Measurements from ENCODE around the gene ARNT2.

The ARNT2 gene

GRCh38 chr15:80474224-80475215 is 70.3 kb downstream of the ARNT2 start:
- in situ Hi-C loops (cut with MboI; ENCODE audit: low pct_unique_long_range_greater_than_20kb, low sequenced_read_pairs, unreplicated experiment) = no loop called here
- no peak for TF ChIP-seq CTCF (IDR thresholded peaks at IDR 0.05; ENCODE audit: extremely low read depth, insufficient read depth, missing control alignments)
- DNase-seq (ENCODE audit: low spot score) = no peak

- no peak for DNase-seq (ENCODE audit: low spot score)
- no peak for TF ChIP-seq CTCF (IDR thresholded peaks at IDR 0.05; ENCODE audit: extremely low read depth, insufficient read depth, missing control alignments)
- in situ Hi-C loops (cut with MboI; ENCODE audit: low pct_unique_long_range_greater_than_20kb, low sequenced_read_pairs, unreplicated experiment) = no loop called here
Observed at GRCh38 chr15:80475572-80475971, 71.4 kb downstream of the ARNT2 start.

DNA sequence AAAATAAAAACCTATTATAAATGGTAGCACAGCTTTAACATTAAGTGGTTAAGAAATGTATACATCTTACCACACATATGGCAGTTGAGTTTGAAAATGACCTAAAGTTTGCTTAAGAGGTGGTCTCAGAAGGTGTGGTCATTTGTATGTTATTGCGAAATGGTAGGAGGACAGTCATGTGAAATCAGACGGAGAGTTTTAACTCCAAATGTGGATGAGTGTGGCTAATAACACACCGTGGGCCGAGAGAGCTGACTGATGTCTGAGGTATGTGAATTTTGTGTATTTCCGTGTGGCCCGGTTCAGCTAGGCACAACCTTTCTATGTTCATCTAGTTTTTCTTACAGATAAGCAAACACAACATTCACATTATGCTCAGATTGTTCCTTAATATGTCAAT is 71.9 kb downstream of the ARNT2 start:
- DNase-seq (ENCODE audit: low spot score) = no peak
- in situ Hi-C loops (cut with MboI; ENCODE audit: low pct_unique_long_range_greater_than_20kb, low sequenced_read_pairs, unreplicated experiment) = no loop called here
- TF ChIP-seq CTCF (IDR thresholded peaks at IDR 0.05; ENCODE audit: extremely low read depth, insufficient read depth, missing control alignments) = no peak

- in situ Hi-C loops (cut with MboI; ENCODE audit: low pct_unique_long_range_greater_than_20kb, low sequenced_read_pairs, unreplicated experiment) = no loop called here
- no peak for TF ChIP-seq CTCF (IDR thresholded peaks at IDR 0.05; ENCODE audit: extremely low read depth, insufficient read depth, missing control alignments)
Observed at GRCh38 chr15:80478075-80478474, 73.9 kb downstream of the ARNT2 start.

GRCh38 chr15:80479191-80479590 is 75.0 kb downstream of the ARNT2 start:
- TF ChIP-seq CTCF (IDR thresholded peaks at IDR 0.05; ENCODE audit: extremely low read depth, insufficient read depth, missing control alignments) = no peak
- DNase-seq (ENCODE audit: low spot score) = no peak
- in situ Hi-C loops (cut with MboI; ENCODE audit: low pct_unique_long_range_greater_than_20kb, low sequenced_read_pairs, unreplicated experiment) = no loop called here

More at GRCh38 chr15:80478075-80478474, 73.9 kb downstream of the ARNT2 start:
- DNase-seq (ENCODE audit: low spot score) = no peak

GRCh38 chr15:80480171-80480811 is 76.1 kb downstream of the ARNT2 start:
- TF ChIP-seq CTCF (IDR thresholded peaks at IDR 0.05; ENCODE audit: extremely low read depth, insufficient read depth, missing control alignments) = no peak
- DNase-seq (ENCODE audit: low spot score) = no peak
- in situ Hi-C loops (cut with MboI; ENCODE audit: low pct_unique_long_range_greater_than_20kb, low sequenced_read_pairs, unreplicated experiment) = no loop called here
